OCI-LY1 (cell line): ENCODE measurements around the gene MAP2.

ENCODE experiments used
- CTCF ChIP-seq: fragments of 200-600 bp; sonication (generic), shearing (Covaris generic); IDR thresholded peaks from 2 replicates; pipeline ENCODE4 v1.5.1; 2017; ENCODE audit warnings: mild to moderate bottlenecking, antibody characterized with exemption, low read length, moderate library complexity, mixed read lengths
- EZH2 ChIP-seq: fragments of 200-600 bp; sonication (generic), shearing (Covaris generic); IDR thresholded peaks from 2 replicates; pipeline ENCODE4 v1.8.0; 2017; ENCODE audit warnings: borderline replicate concordance, mixed run types, mild to moderate bottlenecking, antibody characterized with exemption, low read length, moderate library complexity, mixed read lengths

GRCh38 chr2:209761566-209761965 lies 337.7 kb downstream of the MAP2 start:
- no peak for TF ChIP-seq CTCF
- TF ChIP-seq EZH2 = no peak
